ENCODE results near the gene BPI. TPM values are rescaled to one million over a fixed set of nuclear protein-coding genes. Genes with fewer than 3 reads are reported as not detected.

BPI gene
- total RNA-seq, 4 donors from 2014 or later, result 0.65 TPM; not detected in 3

GRCh38 chr20:38299963-38300362, 4.0 kb upstream of the BPI start:
- TF ChIP-seq, protein P1, sequence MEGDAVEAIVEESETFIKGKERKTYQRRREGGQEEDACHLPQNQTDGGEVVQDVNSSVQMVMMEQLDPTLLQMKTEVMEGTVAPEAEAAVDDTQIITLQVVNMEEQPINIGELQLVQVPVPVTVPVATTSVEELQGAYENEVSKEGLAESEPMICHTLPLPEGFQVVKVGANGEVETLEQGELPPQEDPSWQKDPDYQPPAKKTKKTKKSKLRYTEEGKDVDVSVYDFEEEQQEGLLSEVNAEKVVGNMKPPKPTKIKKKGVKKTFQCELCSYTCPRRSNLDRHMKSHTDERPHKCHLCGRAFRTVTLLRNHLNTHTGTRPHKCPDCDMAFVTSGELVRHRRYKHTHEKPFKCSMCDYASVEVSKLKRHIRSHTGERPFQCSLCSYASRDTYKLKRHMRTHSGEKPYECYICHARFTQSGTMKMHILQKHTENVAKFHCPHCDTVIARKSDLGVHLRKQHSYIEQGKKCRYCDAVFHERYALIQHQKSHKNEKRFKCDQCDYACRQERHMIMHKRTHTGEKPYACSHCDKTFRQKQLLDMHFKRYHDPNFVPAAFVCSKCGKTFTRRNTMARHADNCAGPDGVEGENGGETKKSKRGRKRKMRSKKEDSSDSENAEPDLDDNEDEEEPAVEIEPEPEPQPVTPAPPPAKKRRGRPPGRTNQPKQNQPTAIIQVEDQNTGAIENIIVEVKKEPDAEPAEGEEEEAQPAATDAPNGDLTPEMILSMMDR (IDR thresholded peaks at IDR 0.05; ENCODE audit: low read depth), result no peak

DNA sequence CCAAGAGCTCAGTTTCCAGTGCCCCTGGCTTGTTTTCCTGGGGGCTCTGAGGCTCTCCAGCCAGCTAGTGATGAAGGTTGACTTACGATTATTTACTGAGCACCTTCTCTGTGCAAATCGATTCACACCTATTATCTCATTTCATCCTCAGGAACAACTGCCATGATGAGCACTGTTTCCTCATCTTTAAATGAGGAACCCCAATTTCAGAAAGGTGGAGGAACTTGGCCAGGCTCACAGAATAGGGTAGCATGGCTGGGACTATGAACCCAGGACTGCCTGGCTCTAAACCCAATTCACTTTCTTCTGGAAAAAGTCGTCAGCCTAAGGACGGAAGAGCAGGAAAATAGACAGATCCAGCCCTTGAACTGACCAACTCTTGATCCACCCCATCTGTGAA, 3.5 kb upstream of the BPI start:
- TF ChIP-seq, protein P1 (IDR thresholded peaks at IDR 0.05; ENCODE audit: low read depth), result no peak

DNA sequence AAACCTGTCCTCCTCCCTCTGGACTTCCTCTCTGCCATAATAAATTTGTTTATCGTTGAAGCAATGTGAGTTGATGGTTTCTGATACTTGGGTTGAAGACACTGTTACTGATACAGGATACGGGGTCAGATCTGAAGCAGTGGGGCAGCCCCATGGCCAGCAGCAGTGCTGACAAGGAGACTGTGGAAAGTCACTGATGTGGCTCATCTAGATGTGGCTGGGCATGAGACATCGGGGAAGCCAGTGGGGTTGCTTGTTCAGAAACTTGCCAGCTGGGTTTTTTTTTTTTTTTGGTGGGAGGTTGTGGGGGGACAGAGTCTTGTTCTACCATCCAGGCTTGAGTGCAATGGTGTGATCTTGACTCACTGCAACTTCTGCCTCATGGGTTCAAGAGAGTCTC, 2.6 kb upstream of the BPI start:
- TF ChIP-seq, protein P1 (IDR thresholded peaks at IDR 0.05; ENCODE audit: low read depth), result no peak

- TF ChIP-seq, protein P1 (IDR thresholded peaks at IDR 0.05; ENCODE audit: low read depth), result no peak
Observed at GRCh38 chr20:38302786-38303185, 1.2 kb upstream of the BPI start.

- TF ChIP-seq, protein P1 (IDR thresholded peaks at IDR 0.05; ENCODE audit: low read depth), result no peak
Observed at GRCh38 chr20:38304845-38305447, 990 bp downstream of the BPI start.

DNA sequence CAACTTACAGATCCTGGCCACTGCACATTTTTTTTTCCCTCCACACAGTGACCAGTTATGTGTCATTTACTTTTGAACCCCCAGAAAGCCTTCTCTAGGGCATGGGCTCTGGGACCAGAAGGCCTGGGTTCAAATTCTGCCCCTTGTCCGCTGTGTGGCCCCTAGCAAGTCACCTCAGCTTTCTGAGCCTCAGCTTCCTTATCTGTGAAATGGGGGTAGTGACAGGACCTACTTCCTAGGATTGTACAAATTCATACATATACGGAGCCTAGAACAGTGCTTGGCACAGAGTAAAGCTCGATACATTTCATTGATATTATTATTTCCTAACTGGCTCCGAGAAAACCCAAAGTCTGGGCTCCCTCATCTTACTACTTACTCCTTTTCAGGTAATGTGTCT, 1.6 kb downstream of the BPI start:
- TF ChIP-seq, protein P1 (IDR thresholded peaks at IDR 0.05; ENCODE audit: low read depth), result no peak

GRCh38 chr20:38306379-38306778, 2.4 kb downstream of the BPI start:
- TF ChIP-seq, protein P1 (IDR thresholded peaks at IDR 0.05; ENCODE audit: low read depth), result no peak
